Activated CD8-positive, alpha-beta T cell treated with anti-CD3 and anti-CD28 coated beads for 36 hours (primary cell): ENCODE data around the gene ATXN7. TPM values are rescaled to one million over a fixed set of nuclear protein-coding genes. Genes with fewer than 3 reads are reported as not detected.

Experiments
- ATAC-seq: fragments of 200-7000 bp; cut with Tn5 transposase; one replicate; pipeline ENCODE4 v1.10.0; 2021; ENCODE audit warnings: mild to moderate bottlenecking, moderate library complexity
- CTCF ChIA-PET: fragments of 350-600 bp; sonication (Branson Sonifier 250); formaldehyde crosslinking; loops from one replicate; lab custom pipeline; 2021; ENCODE audit warnings: antibody characterized with exemption; lab: Charles Lee
- POLR2A ChIA-PET: fragments of 350-600 bp; sonication (Branson Sonifier 250); formaldehyde crosslinking; loops from one replicate; lab custom pipeline; 2021; ENCODE audit warnings: antibody characterized with exemption; lab: Charles Lee
- DNase-seq: peaks from one replicate; pipeline ENCODE4 v3.0.0-alpha.2; 2020
- H3K27ac Mint-ChIP-seq: one replicate; pipeline ENCODE4 v1.8.0; 2021; ENCODE audit warnings: mild to moderate bottlenecking, mixed read lengths
- H3K27me3 Mint-ChIP-seq: one replicate; pipeline ENCODE4 v1.8.0; 2021; ENCODE audit warnings: mixed read lengths
- H3K36me3 Mint-ChIP-seq: one replicate; pipeline ENCODE4 v1.8.0; 2021; ENCODE audit warnings: low read depth, mixed read lengths
- H3K4me1 Mint-ChIP-seq: one replicate; pipeline ENCODE4 v1.8.0; 2021; ENCODE audit warnings: low read depth, mixed read lengths
- H3K4me3 Mint-ChIP-seq: one replicate; pipeline ENCODE4 v1.8.0; 2021; ENCODE audit warnings: mild to moderate bottlenecking, moderate library complexity, mixed read lengths
- H3K9me3 Mint-ChIP-seq: one replicate; pipeline ENCODE4 v1.8.0; 2021; ENCODE audit warnings: mixed read lengths
- intact Hi-C: fragments of 100-400 bp; cut with micrococcal nuclease; formaldehyde crosslinking; loops from one replicate; pipeline ENCODE4 v1.10.0; 2022
- total RNA-seq, 2 experiments: library from RNA; stranded (reverse); gene quantifications; one replicate each; pipeline ENCODE4 v1.2.3, GENCODE V29; 2021
- TF ChIP-seq, protein P1 (sequence below): fragments of 200-600 bp; IDR thresholded peaks from one replicate; pipeline ENCODE4 v1.8.0; 2022; ENCODE audit warnings: antibody characterized with exemption, mild to moderate bottlenecking

The ATXN7 gene
- total RNA-seq, 2 experiments from 2014 or later = 22.5 to 25.9 TPM

DNA sequence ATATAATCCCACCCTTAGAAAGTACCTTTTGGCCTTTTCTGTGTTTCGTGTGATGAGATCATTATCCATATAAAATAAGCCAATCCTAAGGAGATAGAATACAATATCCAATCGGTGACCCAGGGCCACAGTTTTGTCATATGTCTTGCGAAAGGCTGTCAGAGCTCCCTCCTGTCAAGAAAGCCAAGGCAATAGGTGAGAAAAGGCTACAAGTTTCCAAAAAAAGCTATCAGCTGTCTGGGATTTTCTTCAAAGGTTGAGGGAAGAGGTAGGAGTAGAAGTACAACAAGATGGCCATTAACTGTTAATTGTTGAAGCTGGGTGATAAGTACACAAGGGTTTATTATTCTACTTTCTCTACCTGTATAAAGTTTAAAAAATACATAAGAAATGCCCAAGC lies 155.6 kb downstream of the ATXN7 start:
- H3K27me3 Mint-ChIP-seq = no peaks in the 10 kb centered on the region
- CTCF ChIA-PET = interaction anchor here (1.0 to 2.3 kb wide), 4 partner anchors 11 to 57 kb away, joined by 4 to 9 read pairs (median 6); no protein-coding TSS in a partner anchor
- TF ChIP-seq, protein P1, sequence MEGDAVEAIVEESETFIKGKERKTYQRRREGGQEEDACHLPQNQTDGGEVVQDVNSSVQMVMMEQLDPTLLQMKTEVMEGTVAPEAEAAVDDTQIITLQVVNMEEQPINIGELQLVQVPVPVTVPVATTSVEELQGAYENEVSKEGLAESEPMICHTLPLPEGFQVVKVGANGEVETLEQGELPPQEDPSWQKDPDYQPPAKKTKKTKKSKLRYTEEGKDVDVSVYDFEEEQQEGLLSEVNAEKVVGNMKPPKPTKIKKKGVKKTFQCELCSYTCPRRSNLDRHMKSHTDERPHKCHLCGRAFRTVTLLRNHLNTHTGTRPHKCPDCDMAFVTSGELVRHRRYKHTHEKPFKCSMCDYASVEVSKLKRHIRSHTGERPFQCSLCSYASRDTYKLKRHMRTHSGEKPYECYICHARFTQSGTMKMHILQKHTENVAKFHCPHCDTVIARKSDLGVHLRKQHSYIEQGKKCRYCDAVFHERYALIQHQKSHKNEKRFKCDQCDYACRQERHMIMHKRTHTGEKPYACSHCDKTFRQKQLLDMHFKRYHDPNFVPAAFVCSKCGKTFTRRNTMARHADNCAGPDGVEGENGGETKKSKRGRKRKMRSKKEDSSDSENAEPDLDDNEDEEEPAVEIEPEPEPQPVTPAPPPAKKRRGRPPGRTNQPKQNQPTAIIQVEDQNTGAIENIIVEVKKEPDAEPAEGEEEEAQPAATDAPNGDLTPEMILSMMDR = no peak
- no peaks in the 10 kb centered on the region for H3K9me3 Mint-ChIP-seq
- peak overlapping the region; percentile 28 for H3K27ac Mint-ChIP-seq
- ATAC-seq (no peak), DNase-seq (no peak)
- intact Hi-C loops = no loop called here
- POLR2A ChIA-PET = interaction anchor here (1.5 to 1.7 kb wide), 3 partner anchors 9 to 16 kb away, joined by 3 to 7 read pairs (median 5); no protein-coding TSS in a partner anchor
- peaks cover 50% of the 10 kb centered on the region for H3K36me3 Mint-ChIP-seq
- H3K4me3 Mint-ChIP-seq = no peak overlapping the region
- H3K4me1 Mint-ChIP-seq = peaks cover 33% of the 10 kb centered on the region

- ChIA-PET CTCF (interaction anchor here (4.2 kb wide), 1 partner anchor 58 kb away, joined by 20 read pairs; no protein-coding TSS in a partner anchor), POLR2A (interaction anchor here (0.9 to 1.5 kb wide), 5 partner anchors 9 to 46 kb away, joined by 3 to 5 read pairs (median 3); no protein-coding TSS in a partner anchor)
- Mint-ChIP-seq H3K27me3 (no peaks in the 10 kb centered on the region), H3K4me3 (no peak overlapping the region), H3K27ac (no peak overlapping the region), H3K36me3 (peaks cover 44% of the 10 kb centered on the region), H3K9me3 (no peaks in the 10 kb centered on the region), H3K4me1 (peaks cover 27% of the 10 kb centered on the region)
- intact Hi-C loops = no loop called here
- DNase-seq = no peak
- TF ChIP-seq, protein P1 = no peak
- ATAC-seq = no peak
Observed at GRCh38 chr3:64019879-64020278, 156.2 kb downstream of the ATXN7 start.

DNA sequence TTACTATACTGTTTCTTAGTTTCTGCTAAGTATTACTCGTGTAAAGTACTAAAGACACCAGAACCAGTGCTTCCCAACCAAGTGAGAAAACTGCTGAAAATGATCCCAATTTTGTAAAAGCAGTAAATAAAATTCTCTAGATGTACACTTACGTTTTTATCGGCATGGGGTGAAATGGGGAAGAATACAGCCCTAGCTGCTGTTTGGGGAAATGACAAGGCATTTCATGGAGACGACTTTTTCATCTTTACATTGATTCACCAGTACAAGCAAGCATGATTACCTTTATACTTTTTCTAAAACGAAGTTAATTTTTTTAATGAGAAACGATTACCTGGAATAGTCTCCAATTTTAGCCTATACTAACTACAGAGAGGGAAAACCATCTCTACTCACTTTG lies 158.3 kb downstream of the ATXN7 start:
- H3K27me3 Mint-ChIP-seq = no peaks in the 10 kb centered on the region
- TF ChIP-seq, protein P1 = no peak
- peaks cover 36% of the 10 kb centered on the region for H3K36me3 Mint-ChIP-seq
- H3K9me3 Mint-ChIP-seq = no peaks in the 10 kb centered on the region
- peak overlapping the region; percentile 89 for H3K27ac Mint-ChIP-seq
- ATAC-seq = no peak
- CTCF ChIA-PET = interaction anchor here (1.1 to 4.2 kb wide), 3 partner anchors 12 to 60 kb away, joined by 3 to 20 read pairs (median 4); no protein-coding TSS in a partner anchor
- H3K4me3 Mint-ChIP-seq = peak overlapping the region; percentile 78
- intact Hi-C loops = no loop called here
- POLR2A ChIA-PET = interaction anchor here (1.0 to 1.6 kb wide), 3 partner anchors 10 to 55 kb away, joined by 3 to 12 read pairs (median 6); no protein-coding TSS in a partner anchor
- no peak for DNase-seq
- peaks cover 23% of the 10 kb centered on the region for H3K4me1 Mint-ChIP-seq

DNA sequence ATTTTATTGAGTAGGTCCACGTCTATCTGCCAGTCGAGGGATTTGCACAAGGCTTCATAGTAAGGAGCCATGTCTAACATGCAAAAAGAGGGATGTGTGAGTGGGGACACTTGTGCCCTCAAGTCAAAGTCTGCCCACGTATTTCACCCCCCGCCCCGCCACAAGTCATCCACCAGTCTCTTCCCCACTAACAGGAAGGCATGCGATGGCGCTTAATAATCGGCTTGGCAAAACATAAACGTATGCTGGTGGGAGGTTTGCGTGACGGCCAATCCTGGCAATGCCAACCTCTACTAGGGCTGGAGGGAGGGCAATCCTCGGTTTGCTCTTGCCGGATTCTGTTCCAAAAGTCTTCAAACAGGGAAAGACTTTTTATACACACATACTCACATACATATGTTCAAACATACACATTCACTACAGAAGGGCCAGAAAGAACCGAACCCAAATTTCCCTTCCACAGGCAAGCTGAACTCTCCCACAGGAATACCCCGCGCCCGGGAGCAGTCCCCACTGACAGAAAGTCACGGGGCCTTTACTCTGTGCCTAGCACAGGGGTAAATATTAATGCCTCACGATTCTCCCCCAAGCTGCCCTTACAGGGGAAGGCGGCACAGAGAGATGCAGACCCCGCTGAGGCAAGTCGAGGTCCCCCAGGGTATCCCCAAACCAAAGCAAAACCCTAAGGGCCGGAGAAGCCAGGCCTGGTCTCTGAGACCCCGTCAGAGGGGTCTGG lies 159.0 kb downstream of the ATXN7 start:
- Mint-ChIP-seq H3K27me3 (peaks cover 5% of the 10 kb centered on the region), H3K4me3 (peak overlapping the region; percentile 78), H3K27ac (peak overlapping the region; percentile 89), H3K36me3 (peaks cover 29% of the 10 kb centered on the region), H3K4me1 (peaks cover 20% of the 10 kb centered on the region), H3K9me3 (no peaks in the 10 kb centered on the region)
- intact Hi-C loops = no loop called here
- TF ChIP-seq, protein P1 = no peak
- ChIA-PET POLR2A (interaction anchor here (0.8 to 1.6 kb wide), 4 partner anchors 11 to 56 kb away, joined by 3 to 12 read pairs (median 4); no protein-coding TSS in a partner anchor), CTCF (interaction anchor here (0.7 to 4.2 kb wide), 13 partner anchors 9 to 462 kb away, joined by 3 to 39 read pairs (median 4); no protein-coding TSS in a partner anchor)
- ATAC-seq (peak; percentile 8), DNase-seq (peak; percentile 59)
